HTERT RPE-1 (cell line): ENCODE measurements around the gene EPB41L5.
"Not testable (repeated sequence)": the region's sequence is repeated elsewhere in the genome, so short reads cannot be mapped to it uniquely, and the experiment has no call there.

Experiments used
- in situ Hi-C: fragments of 300-500 bp; cut with MboI; formaldehyde crosslinking; loops from 4 replicates; pipeline ENCODE4 v1.14.3; 2020; ENCODE audit warnings: low sequenced_read_pairs

The EPB41L5 gene

DNA sequence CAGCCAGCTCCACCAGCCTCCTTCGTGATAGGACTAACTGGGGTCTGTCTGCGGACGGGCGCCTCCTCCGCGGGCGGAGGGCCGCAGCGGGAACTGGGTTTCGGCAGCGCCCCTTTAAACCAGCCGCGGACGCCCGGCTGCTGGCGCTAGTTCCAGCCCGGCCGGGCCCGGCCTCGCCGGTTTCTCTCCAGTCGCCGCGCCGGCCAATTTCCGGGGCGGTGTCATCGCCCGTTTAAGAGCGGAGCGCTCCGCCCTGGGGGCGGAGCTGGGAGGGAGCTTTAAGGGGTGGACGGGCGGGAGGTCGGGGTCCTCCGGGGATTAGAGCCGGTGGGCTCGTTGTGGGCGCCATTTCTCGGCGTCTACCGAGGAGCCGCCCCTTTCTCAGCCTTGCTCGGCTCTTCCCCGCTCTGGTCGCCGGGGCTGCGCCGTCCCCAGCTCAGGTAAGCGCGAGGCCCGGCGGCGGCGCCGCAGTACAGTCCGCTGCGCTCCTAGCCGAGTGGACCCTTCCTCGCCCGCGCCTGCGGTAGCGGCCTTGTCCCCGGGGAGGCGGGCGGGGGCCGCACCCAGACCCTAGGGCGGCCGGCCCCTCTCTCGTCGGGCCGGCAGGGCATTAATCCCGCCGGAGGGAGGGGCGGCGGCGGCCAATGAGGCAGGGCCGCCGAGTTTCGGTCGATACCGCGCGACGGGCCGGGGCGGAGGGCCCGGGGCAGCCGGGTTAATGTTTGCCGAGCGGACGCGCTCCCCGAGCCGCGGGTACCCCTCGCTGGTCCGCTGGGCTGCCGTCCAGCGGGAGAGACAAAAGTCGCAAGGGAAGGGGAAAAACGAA is at the start of gene EPB41L5:
Gene EPB41L5 (plus strand): TSS at position 307 of the 826 bp plus-strand sequence. CDS start 6,008 bp downstream, outside the sequence.
- in situ Hi-C loops, result no loop called here

DNA sequence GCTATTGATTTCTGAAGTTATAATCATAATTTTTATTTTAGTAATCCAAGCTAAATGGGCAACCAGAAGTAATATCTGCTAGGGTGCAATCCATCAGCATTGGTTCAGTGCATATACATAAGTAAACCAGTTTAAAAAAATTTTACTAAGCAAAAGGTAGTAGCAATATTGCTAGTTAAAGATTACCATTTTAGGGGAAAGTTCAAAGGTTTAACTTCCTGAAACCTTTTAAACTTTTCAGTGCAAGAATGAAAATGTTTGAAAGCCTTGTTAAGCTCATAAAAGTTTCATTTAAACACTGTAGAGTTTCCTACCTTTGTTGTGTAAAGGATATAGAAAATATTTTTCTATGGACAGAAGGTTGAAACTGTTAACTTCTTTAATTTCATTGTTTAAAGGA is 31.0 kb upstream of the EPB41L5 start:
- in situ Hi-C loops, result no loop called here

DNA sequence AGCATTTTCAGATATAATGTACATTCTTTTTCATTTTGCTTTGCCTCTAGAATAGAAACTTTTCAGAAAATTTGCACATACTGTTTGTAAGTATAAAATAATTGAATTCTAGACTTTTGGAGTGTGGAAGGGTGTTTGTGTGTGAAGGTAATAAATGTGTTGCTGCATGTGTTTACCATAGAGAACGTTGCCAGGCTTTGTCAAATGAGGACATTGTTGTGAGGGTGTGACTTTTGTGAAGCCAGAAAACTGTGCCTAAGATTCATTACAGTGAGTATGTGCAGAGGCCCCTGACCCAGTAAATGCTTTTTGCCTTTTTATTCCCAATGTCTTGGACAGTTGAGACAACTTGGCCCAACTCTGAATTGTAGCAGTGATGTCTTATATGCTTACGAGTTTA is 30.4 kb upstream of the EPB41L5 start:
- in situ Hi-C loops, result no loop called here

DNA sequence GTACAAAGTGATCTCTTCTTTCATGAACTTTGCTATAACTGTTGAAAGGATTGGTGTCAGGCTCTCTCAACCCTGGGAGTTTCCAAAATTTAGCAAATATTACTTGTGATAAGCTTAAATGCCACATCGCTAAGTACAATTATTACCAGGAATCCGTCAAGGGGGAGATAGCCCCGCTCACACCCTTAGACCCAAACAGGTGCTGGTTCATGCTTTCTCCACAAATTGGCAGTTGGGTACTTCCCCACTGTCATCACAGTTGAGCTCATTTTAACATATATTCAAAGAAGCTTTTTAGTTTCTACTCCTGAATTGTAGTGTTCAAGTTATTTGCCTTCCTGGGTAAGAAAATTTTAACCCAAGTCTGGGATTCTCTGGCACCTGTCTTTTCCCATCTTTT is 29.8 kb upstream of the EPB41L5 start:
- in situ Hi-C loops, result no loop called here

DNA sequence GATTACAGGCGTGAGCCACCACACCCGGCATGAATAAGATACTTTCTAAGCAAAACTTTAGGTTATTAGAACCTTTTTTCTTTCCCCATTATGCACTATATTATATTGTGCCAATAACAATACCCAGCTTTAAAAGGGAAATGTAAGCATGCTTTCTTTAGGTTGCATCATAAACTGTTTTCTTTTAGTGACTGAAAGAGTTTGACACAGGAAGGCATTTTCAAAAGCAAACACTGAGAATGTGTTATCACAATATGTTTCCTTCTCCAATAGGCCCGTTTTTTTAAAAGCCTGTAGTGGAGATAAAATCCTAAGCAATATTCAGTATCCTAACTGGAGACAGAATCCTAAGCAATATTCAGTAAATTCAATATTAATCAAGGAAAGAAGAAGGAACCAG is 16.7 kb upstream of the EPB41L5 start:
- in situ Hi-C loops, result no loop called here

DNA sequence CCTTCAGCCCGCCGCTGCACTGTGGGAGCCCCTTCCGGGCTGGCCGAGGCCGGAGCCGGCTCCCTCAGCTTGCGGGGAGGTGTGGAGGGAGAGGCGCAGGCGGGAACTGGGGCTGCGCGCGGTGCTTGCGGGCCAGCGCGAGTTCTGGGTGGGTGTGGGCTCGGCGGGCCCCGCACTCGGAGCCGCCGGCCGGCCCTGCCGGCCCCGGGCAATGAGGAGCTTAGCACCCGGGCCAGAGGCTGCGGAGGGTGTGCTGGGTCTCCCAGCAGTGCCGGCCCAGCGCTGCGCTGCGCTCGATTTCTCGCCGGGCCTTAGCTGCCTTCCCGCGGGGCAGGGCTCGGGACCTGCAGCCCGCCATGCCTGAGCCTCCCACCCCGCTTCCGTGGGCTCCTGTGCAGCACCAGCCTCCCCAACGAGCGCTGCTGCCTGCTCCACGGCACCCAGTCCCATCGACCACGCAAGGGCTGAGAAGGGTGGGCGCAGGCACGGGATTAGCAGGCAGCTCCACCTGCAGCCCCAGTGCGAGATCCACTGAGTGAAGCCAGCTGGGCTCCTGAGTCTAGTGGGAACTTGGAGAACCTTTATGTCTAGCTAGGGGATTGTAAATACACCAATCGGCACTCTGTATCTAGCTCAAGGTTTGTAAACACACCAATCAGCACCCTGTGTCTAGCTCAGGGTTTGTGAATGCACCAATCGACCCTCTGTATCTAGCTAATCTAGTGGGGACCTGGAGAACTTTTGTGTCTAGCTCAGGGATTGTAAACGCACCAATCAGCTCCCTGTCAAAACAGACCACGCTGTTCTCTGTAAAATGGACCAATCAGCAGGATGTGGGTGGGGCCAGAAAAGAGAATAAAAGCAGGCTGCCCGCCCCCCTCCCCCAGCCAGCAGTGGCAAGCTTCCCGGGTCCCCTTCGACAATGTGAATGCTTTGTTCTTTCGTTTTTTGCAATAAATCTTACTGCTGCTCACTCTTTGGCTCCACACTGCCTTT is 15.7 kb upstream of the EPB41L5 start:
- in situ Hi-C loops, result not testable (repeated sequence)

DNA sequence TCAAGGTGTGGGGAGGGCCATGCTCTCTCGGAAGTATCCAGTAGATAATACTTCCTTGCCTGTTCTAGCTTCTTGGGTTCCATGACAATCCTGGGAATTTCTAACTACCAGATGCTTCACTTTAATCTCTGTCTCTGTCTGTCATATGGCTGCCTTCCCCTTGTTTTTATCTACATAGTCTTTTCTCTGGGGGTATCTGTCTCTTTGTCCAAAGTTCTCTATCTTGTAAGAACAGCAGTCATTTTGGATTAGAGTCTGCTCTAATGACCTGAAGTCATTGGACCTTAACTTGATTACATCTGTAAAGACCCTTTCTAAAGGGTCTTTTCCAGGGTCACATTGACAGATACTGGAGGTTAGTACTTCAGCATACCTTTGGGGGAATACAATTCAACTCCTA is 11.4 kb upstream of the EPB41L5 start:
- in situ Hi-C loops, result no loop called here

DNA sequence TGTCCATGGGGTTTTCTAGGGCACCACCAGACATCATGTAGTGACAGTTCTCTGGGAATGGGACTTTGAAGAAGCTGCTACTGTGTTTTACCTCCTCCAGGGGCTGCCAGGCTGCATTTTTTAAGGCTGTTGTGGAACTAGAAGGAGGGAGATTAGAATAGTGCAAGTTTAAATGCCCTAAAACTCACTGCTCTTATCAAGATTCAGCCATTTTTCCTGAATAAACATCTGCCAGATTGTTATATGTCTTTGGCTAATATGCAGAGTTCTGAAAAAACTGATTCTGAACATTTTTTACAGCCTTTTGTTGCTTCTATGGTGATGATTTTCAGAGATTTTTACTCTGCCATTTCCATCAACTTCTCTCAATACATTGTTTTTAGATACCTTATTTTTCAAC is 8.6 kb upstream of the EPB41L5 start:
- in situ Hi-C loops, result no loop called here

DNA sequence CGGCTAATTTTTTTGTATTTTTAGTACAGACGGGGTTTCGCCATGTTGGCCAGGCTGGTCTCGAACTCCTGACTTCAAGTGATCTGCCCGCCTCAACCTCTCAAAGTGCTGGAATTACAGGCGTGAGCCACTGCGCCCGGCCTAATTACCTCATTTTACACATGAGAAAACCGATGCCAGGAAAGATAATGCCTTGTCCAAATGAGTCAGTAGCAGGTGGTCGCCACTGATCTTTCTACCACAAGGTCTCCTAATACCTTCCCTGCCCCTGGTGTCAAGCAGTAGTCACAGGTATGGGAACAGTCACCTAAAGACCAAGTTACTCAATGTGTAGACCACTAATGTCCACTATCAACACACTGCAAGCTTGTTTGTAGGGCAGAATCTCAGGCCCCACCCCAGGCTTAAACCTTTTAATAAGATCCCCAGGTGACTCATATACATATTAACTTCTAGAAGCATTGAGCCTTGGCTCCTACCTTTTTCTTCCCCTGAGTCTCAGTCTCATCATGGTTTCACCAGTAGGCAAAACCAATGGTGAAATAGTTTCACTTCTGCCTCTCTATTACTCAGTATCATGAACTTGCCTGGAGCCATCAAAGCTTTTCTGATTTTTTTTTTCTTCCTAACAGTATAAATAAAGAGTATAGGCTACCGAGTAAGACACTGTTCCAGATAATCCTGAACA is 6.9 kb upstream of the EPB41L5 start:
- in situ Hi-C loops, result no loop called here

DNA sequence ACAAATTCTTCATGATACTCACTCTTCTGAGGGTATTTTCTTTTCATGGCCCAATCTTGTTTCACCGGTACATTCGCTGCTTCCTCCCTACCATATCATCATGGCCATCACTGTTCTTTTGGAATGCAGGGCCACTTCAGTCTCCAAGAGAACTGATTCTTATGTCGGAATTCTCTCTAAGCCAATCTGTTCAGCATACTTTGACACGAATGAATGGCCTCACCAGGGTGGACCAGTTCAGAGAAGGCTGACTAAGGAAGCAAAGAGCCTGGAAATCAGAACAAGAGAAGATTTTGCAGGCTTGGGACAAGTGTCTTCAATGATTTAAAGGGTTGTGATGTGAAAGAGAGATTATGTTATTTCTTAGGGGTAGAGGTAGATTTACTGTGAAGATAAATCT is 5.0 kb upstream of the EPB41L5 start:
- in situ Hi-C loops, result no loop called here

DNA sequence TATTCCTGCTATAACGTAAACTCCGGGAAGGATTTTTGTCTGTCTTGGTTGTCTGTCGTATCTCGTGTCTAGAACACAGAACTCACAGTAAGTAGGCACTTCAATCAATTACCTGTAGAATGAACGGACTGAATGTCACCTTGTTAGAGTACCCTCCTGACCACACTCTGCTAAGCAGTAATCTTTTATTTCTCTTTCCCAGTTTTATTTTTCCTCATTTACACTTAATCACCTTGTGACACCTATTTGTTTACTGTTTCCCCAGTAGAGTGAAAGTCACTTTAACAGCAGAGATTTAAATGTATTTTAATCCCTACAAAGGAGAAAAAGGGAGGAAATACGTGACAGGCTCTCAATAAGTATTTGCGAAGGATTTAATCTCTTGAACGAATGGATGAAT is 514 bp upstream of the EPB41L5 start:
- in situ Hi-C loops, result no loop called here

DNA sequence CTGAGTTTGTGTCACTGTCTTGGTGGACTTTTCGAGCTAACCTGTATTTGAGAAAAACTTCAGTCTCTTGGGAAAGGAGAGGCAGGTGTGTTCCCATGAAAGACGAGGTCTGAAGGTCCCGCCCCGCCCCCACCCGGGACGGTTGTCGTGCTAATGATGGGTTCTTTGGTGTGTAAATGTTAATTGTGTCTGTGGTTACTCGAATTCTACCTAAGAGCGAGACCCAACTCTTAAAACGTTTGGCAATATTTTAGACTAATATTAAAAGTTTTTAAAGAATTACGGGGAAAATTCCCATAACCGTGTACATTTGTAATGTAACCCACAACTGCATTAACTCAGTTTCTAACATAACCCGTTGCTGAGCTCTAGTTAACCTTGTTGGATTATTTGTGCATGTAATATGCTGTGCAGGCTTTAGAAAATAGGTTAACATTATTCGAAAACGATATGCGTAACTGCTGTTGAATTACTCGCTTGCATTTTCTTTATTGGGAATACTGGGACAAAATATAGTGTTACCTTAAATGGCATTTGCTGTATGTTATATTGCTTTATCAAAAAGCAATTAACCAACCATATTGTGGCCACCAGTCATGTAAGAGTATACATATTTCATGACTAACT is 833 bp downstream of the EPB41L5 start:
- in situ Hi-C loops, result no loop called here

DNA sequence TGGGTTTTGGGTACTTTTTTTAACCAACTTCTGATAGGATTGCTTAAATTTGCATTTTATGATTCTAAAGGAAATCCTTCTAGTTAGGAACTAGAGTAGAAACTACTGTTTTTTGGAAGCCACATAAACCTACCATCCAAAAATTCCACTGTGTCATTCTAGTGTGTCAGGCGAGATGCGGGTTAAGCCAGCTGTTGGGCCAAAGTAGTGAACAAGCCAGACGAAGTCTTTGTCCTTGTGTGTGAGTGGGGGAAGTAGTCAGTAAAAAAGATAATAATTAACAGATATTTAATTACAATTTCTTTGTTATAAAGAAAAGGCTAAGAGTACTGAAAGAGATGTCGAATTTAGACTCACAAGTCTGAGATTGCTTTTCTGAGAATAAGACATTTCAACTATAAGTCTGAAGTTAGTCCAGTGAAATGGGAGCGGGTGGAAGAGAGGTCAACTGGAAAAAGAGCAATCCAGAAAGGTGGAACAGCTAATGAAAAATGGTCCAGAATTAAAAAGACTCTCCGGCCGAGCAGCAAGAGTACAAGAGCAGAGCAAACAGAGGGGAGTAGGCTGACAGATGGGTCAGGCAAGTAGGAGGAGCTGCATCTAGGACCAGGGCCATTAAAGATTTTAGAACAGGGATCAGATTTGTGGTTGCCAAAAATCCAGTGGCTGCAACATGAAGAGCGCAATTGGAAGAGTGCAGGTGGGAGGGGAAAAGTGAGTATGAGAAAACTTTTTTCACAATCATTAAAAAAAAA is 1.5 kb downstream of the EPB41L5 start:
- in situ Hi-C loops, result no loop called here

DNA sequence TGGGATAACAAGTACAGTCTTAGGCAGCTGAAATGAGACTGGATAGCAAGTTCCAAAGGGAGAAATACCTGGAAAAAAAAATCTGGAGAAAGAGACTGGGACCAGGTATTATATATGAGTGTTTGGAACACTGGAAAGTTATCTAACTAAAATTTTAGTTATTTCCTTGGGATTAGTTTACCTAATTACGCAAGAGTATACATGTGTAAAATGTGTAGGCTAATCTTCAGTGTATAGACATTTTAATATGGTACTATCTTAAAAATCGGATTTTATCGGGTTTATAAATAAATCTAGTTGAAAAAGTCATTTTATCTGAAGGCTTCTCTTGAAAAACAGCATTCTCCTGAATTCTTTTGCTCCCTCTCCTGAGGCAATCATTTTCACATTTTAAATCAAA is 3.9 kb downstream of the EPB41L5 start:
- in situ Hi-C loops, result no loop called here

DNA sequence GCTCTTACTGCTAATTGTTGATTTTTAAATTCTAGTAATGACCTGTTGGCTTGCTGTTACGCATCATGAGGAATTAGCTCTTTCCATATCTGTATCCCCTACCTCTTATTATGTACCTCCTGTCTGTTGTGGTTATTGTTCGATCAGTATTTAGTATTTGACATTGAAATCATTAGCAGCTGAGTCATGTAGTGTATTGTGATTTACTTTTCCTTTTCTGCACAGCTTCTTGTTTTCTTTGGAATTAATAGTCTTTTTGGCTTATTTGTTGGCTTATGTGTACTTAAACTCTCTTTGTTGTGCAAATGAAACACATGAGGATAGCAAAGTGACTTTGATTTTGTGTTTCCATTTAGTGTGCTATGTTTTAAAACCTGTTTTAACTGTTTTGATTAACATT is 4.3 kb downstream of the EPB41L5 start:
- in situ Hi-C loops, result no loop called here

DNA sequence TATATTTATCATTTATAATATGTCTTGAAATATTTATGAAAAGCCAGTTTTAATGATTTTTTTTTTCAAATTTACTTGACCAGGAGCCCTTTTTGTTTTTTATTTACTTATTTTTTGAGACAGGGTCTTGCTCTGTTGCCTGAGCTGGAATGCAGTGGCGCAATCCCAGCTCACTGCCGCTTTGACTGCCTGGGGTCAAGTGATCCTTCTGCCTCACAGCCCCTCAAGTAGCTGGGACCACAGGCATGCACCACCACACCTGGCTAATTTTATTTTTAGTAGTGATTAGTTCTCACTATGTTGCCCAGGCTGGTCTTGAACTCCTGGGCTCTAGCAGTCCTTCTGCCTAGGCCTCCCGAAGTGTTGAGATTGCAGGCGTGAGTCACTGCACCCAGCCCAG is 5.7 kb downstream of the EPB41L5 start:
- in situ Hi-C loops, result no loop called here

DNA sequence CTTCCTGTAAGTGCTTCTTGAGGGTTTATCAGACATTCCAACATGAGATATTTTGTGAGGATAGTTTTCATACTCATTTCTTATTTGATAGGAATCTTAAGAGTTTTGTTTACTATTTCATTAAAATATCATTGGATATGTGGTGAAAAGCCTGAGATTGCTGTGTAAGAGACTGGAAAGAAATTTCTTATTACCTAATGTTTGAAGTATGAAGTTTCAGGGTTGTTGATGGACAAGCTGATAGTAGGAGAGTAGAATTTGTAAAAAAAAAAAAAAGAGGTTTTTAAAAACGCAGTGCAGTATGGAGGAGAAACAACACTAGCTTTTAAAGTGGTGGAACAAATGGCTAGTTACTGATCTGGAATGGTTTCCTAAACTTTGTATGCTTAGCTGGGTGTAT is 7.7 kb downstream of the EPB41L5 start:
- in situ Hi-C loops, result no loop called here

DNA sequence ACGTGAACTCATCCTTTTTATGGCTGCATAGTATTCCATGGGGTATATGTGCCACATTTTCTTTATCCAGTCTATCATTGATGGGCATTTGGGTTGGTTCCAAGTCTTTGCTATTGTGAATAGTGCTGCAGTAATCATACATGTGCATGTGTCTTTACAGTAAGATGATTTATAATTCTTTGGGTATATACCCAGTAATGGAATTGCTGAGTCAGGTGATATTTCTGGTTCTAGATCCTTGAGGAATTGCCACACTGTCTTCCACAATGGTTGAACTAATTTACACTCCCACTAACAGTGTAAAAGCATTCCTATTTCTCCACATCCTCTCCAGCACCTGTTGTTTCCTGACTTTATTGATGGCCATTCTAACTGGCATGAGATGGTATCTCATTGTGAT is 9.6 kb downstream of the EPB41L5 start:
- in situ Hi-C loops, result not testable (repeated sequence)

DNA sequence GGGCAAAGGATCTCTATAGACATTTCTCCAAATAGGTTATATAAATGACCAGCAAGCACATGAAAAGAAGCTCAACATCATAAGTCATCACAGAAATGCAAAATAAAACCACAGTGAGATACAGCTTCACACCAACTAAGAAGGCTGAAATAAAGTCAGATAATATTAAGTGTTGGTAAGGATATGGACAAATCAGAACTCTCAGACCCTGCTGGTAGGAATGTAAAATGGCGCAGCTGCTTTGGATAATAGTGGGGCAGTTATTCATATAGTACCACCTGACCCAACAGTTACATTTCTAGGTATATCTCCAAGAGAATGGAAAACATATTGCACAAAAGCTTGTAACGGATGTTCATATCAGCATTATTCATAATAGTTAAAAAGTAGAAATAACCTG is 14.0 kb downstream of the EPB41L5 start:
- in situ Hi-C loops, result no loop called here

DNA sequence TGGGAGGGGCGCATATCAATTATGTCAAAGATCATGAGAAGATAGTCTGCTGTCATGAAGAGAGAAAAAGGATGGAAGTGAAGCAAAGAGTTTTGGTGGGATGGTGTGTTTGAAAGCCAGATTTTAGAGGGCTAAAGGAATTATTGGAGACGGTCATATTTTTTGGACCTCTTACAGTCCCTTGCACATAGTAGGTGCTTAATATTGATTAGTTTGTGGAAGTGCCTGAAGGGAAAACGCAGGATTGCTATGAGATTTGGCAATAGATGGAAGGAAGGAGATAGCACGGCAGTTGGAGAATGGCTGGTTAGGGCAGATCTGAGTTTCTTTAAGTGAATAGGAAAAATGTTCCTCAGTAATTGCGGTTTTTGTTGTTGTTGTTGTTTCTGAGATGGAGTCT is 15.9 kb downstream of the EPB41L5 start:
- in situ Hi-C loops, result no loop called here
